H9 (cell line): ENCODE results near the gene KCNH1. TPM values are rescaled to one million over a fixed set of nuclear protein-coding genes. Genes with fewer than 3 reads are reported as not detected.

ENCODE experiments used
- DNase-seq: peaks from one replicate; pipeline ENCODE4 v3.0.0-alpha.2; 2017
- H2AFZ ChIP-seq: one replicate; pipeline ENCODE4 v1.6.1; 2013; ENCODE audit warnings: mild to moderate bottlenecking, low read length, control low read depth, moderate library complexity
- H2AK5ac ChIP-seq: 2 replicates; pipeline ENCODE4 v1.6.1; 2013; ENCODE audit warnings: low read length, control low read depth, mixed read lengths; ENCODE audit not compliant: insufficient read length
- H2BK120ac ChIP-seq: one replicate; pipeline ENCODE4 v1.6.1; 2013; ENCODE audit warnings: low read depth, mild to moderate bottlenecking, low read length, control low read depth, inconsistent platforms; ENCODE audit not compliant: poor library complexity, severe bottlenecking
- H2BK12ac ChIP-seq: 2 replicates; pipeline ENCODE4 v1.6.1; 2013; ENCODE audit warnings: low read length, control low read depth, mixed read lengths, low read depth; ENCODE audit not compliant: insufficient read length
- H2BK15ac ChIP-seq: 2 replicates; pipeline ENCODE4 v1.6.1; 2013; ENCODE audit warnings: low read depth, low read length, control low read depth
- H2BK20ac ChIP-seq: one replicate; pipeline ENCODE4 v1.6.1; 2013; ENCODE audit warnings: low read depth, mild to moderate bottlenecking, low read length, control low read depth, inconsistent platforms; ENCODE audit not compliant: poor library complexity, severe bottlenecking
- H2BK5ac ChIP-seq: 2 replicates; pipeline ENCODE4 v1.6.1; 2013; ENCODE audit warnings: low read length, control low read depth, mixed read lengths; ENCODE audit not compliant: insufficient read length
- H3K14ac ChIP-seq: 2 replicates; pipeline ENCODE4 v1.6.1; 2013; ENCODE audit warnings: low read length, control low read depth; ENCODE audit not compliant: insufficient read depth
- H3K18ac ChIP-seq: 2 replicates; pipeline ENCODE4 v1.6.1; 2013; ENCODE audit warnings: low read depth, mild to moderate bottlenecking, mixed read lengths, low read length, control low read depth; ENCODE audit not compliant: insufficient read length
- H3K23ac ChIP-seq: 2 replicates; pipeline ENCODE4 v1.6.1; 2013; ENCODE audit warnings: low read length, control low read depth, mixed read lengths, low read depth; ENCODE audit not compliant: insufficient read length
- H3K23me2 ChIP-seq: 2 replicates; pipeline ENCODE4 v1.6.1; 2013; ENCODE audit warnings: low read depth, mild to moderate bottlenecking, mixed read lengths, low read length, control low read depth; ENCODE audit not compliant: insufficient read length, poor library complexity, severe bottlenecking
- H3K27ac ChIP-seq: 2 replicates; pipeline ENCODE4 v1.5.1; 2013; ENCODE audit warnings: low read length, control low read depth, mixed read lengths, low read depth; ENCODE audit not compliant: insufficient read length
- H3K27me3 ChIP-seq: 2 replicates; pipeline ENCODE4 v1.6.1; 2013; ENCODE audit warnings: low read length, control low read depth, inconsistent platforms; ENCODE audit not compliant: insufficient read depth
- H3K4ac ChIP-seq: 2 replicates; pipeline ENCODE4 v1.6.1; 2013; ENCODE audit warnings: low read depth, mild to moderate bottlenecking, control low read depth, inconsistent platforms, low read length, moderate library complexity
- H3K4me1 ChIP-seq: 2 replicates; pipeline ENCODE4 v1.6.1; 2013; ENCODE audit warnings: low read length, control low read depth, inconsistent platforms; ENCODE audit not compliant: insufficient read depth
- H3K4me2 ChIP-seq: 2 replicates; pipeline ENCODE4 v1.6.1; 2013; ENCODE audit warnings: low read length, control low read depth, mixed read lengths; ENCODE audit not compliant: insufficient read length, insufficient read depth
- H3K56ac ChIP-seq: 2 replicates; pipeline ENCODE4 v1.6.1; 2013; ENCODE audit warnings: low read depth, mild to moderate bottlenecking, mixed read lengths, low read length, control low read depth; ENCODE audit not compliant: insufficient read length
- H3K79me1 ChIP-seq: 2 replicates; pipeline ENCODE4 v1.6.1; 2013; ENCODE audit warnings: low read depth, mild to moderate bottlenecking, moderate library complexity, low read length, control low read depth, inconsistent platforms; ENCODE audit not compliant: insufficient read depth, poor library complexity, severe bottlenecking
- H3K79me2 ChIP-seq: 2 replicates; pipeline ENCODE4 v1.6.1; 2013; ENCODE audit warnings: low read length, control low read depth, inconsistent platforms; ENCODE audit not compliant: insufficient read depth
- H3K9ac ChIP-seq: 2 replicates; pipeline ENCODE4 v1.6.1; 2013; ENCODE audit warnings: low read length, control low read depth, mixed read lengths; ENCODE audit not compliant: insufficient read length; ENCODE audit errors: extremely low read depth
- H3K9me3 ChIP-seq: one replicate; pipeline ENCODE4 v1.6.1; 2013; ENCODE audit warnings: low read depth, low read length, inconsistent platforms; ENCODE audit not compliant: control insufficient read depth
- H3T11ph ChIP-seq: one replicate; pipeline ENCODE4 v1.6.1; 2013; ENCODE audit warnings: mild to moderate bottlenecking, low read length, control low read depth, inconsistent platforms
- H4K20me1 ChIP-seq: one replicate; pipeline ENCODE4 v1.6.1; 2013; ENCODE audit not compliant: control insufficient read depth, insufficient read length, insufficient read depth
- H4K5ac ChIP-seq: 2 replicates; pipeline ENCODE4 v1.6.1; 2013; ENCODE audit warnings: low read depth, mild to moderate bottlenecking, mixed read lengths, low read length, control low read depth; ENCODE audit not compliant: insufficient read length
- H4K8ac ChIP-seq: replicated peaks from 2 replicates; pipeline ENCODE4 v1.6.1; 2013; ENCODE audit warnings: low read length, control low read depth, mixed read lengths, low read depth; ENCODE audit not compliant: insufficient read length
- H4K91ac ChIP-seq: 2 replicates; pipeline ENCODE4 v1.6.1; 2013; ENCODE audit warnings: low read depth, mild to moderate bottlenecking, moderate library complexity, mixed read lengths, low read length, control low read depth; ENCODE audit not compliant: insufficient read length
- H3K27ac Mint-ChIP-seq, 3 experiments: 2 replicates in 2 of 3; 3 replicates in 1 of 3; pipeline ENCODE4 v1.8.0; 2020 to 2021; ENCODE audit warnings: mixed read lengths in 3 of 3, mild to moderate bottlenecking in 1 of 3, moderate library complexity in 1 of 3
- H3K27me3 Mint-ChIP-seq: 2 replicates; pipeline ENCODE4 v1.8.0; 2021; ENCODE audit warnings: low read depth, mild to moderate bottlenecking, moderate library complexity, mixed read lengths
- H3K36me3 Mint-ChIP-seq, 3 experiments: 2 replicates in 2 of 3; 3 replicates in 1 of 3; pipeline ENCODE4 v1.8.0; 2020 to 2021; ENCODE audit warnings: low read depth in 3 of 3, mixed read lengths in 3 of 3; ENCODE audit not compliant: insufficient read depth in 1 of 3
- H3K4me1 Mint-ChIP-seq, 2 experiments: 2 replicates each; pipeline ENCODE4 v1.8.0; 2020; ENCODE audit warnings: mixed read lengths in 2 of 2
- H3K4me3 Mint-ChIP-seq, 2 experiments: 2 replicates in 1 of 2; 3 replicates in 1 of 2; pipeline ENCODE4 v1.8.0; 2020 to 2021; ENCODE audit warnings: mild to moderate bottlenecking in 2 of 2, mixed read lengths in 2 of 2, moderate library complexity in 1 of 2
- H3K9me3 Mint-ChIP-seq, 2 experiments: 2 replicates in 1 of 2; 3 replicates in 1 of 2; pipeline ENCODE4 v1.8.0; 2020; ENCODE audit warnings: mild to moderate bottlenecking in 2 of 2, mixed read lengths in 2 of 2, moderate library complexity in 1 of 2
- CTCF ChIP-seq: fragments of 200-600 bp; sonication (generic); conservative IDR thresholded peaks from 3 replicates; pipeline ENCODE4 v1.8.0; 2021; ENCODE audit warnings: antibody characterized with exemption, mild to moderate bottlenecking
- WGBS: extraction: QIAGEN DNeasy Blood & Tissue Kit; methylation state at CpG from one replicate; pipeline ENCODE4 v1.1.7; 2013; ENCODE audit warnings: missing lambda C conversion rate, low lambda C conversion rate, mixed read lengths; ENCODE audit not compliant: insufficient read length; ENCODE audit errors: extremely low coverage; 5-methylcytosine and 5-hydroxymethylcytosine counted together
- total RNA-seq: library from RNA; stranded (reverse); gene quantifications from 2 replicates; pipeline ENCODE4 v1.2.1, GENCODE V29; 2021

Gene KCNH1
- total RNA-seq, 1 experiment from 2014 or later: 0.11 TPM

GRCh38 chr1:210685295-210685650 lies 448.7 kb downstream of the KCNH1 start:
- Histone ChIP-seq H3K56ac (no peak overlapping the region), H2BK5ac (no peak overlapping the region), H2BK20ac (no peak overlapping the region), H3K4ac (no peak overlapping the region), H3K27me3 (no peaks in the 10 kb centered on the region), H4K8ac (no peak overlapping the region), H4K20me1 (no peaks in the 10 kb centered on the region), H2BK15ac (no peak overlapping the region), H3K18ac (no peak overlapping the region), H3K4me1 (no peaks in the 10 kb centered on the region), H2BK120ac (no peak overlapping the region), H3K79me1 (no peaks in the 10 kb centered on the region), H3K4me2 (no peak overlapping the region), H2AK5ac (no peak overlapping the region), H4K91ac (no peak overlapping the region), H3K14ac (no peak overlapping the region), H3K9ac (no peak overlapping the region), H2AFZ (no peak overlapping the region), H3K23me2 (no peaks in the 10 kb centered on the region), H3K9me3 (no peaks in the 10 kb centered on the region), H3K79me2 (no peaks in the 10 kb centered on the region), H3K23ac (no peak overlapping the region), H4K5ac (no peak overlapping the region), H3T11ph (no peak overlapping the region), H2BK12ac (no peak overlapping the region), H3K27ac (no peak overlapping the region)
- no peak for DNase-seq
- no peaks in the 10 kb centered on the region for H3K4me1 Mint-ChIP-seq
- H3K9me3 Mint-ChIP-seq: no peaks in the 10 kb centered on the region
- H3K4me3 Mint-ChIP-seq: no peak overlapping the region
- no CpG with 5 or more reads among the region's 3 CpGs for WGBS
- H3K36me3 Mint-ChIP-seq: no peaks in the 10 kb centered on the region
- TF ChIP-seq CTCF: no peak
- no peak overlapping the region for H3K27ac Mint-ChIP-seq
- H3K27me3 Mint-ChIP-seq: no peaks in the 10 kb centered on the region
